Keratinocyte (primary cell): Measurements from ENCODE around the gene MAOB. TPM values are rescaled to one million over a fixed set of nuclear protein-coding genes. Genes with fewer than 3 reads are reported as not detected.

Experiments
- DNase-seq: peaks from one replicate; pipeline ENCODE4 v3.0.0-alpha.2; 2011; ENCODE audit warnings: low read depth, missing footprints, low spot score
- FAIRE-seq: peaks from 2 replicates; lab custom pipeline; 2011; peaks lifted over from hg19 to GRCh38; lab: Jason Lieb, UNC
- H2AFZ ChIP-seq: 2 replicates; pipeline ENCODE4 v1.6.0; 2012; ENCODE audit warnings: low read length, control low read depth, inconsistent platforms; ENCODE audit not compliant: control insufficient read depth
- H3K27ac ChIP-seq: 2 replicates; pipeline ENCODE4 v1.5.1; 2011; ENCODE audit warnings: low read length; ENCODE audit not compliant: control insufficient read depth, insufficient read depth
- H3K27me3 ChIP-seq: 3 replicates; pipeline ENCODE4 v1.6.0; 2011; ENCODE audit warnings: low read length; ENCODE audit not compliant: control insufficient read depth, insufficient read depth; ENCODE audit errors: extremely low read depth
- H3K36me3 ChIP-seq, 2 experiments: 2 replicates in 1 of 2; 3 replicates in 1 of 2; pipeline ENCODE4 v1.5.1; 2011; ENCODE audit warnings: low read length in 2 of 2, mild to moderate bottlenecking in 1 of 2; ENCODE audit not compliant: control insufficient read depth in 2 of 2, insufficient read depth in 2 of 2; ENCODE audit errors: extremely low read depth in 1 of 2
- H3K4me1 ChIP-seq: 3 replicates; pipeline ENCODE4 v1.5.1; 2011; ENCODE audit warnings: low read length; ENCODE audit not compliant: control insufficient read depth, insufficient read depth; ENCODE audit errors: extremely low read depth
- H3K4me2 ChIP-seq: 3 replicates; pipeline ENCODE4 v1.6.0; 2011; ENCODE audit warnings: low read depth, low read length; ENCODE audit not compliant: control insufficient read depth, insufficient read depth; ENCODE audit errors: extremely low read depth
- H3K4me3 ChIP-seq, 3 experiments: fragments of 200-600 bp in 1 of 3; sonication (generic) in 1 of 3; 2 replicates in 2 of 3; 3 replicates in 1 of 3; pipeline ENCODE4 v1.5.1; 2011 to 2016; ENCODE audit warnings: low read length in 3 of 3, mild to moderate bottlenecking in 3 of 3, control low read depth in 2 of 3, inconsistent platforms in 1 of 3, low read depth in 1 of 3, mixed read lengths in 1 of 3, mixed run types in 1 of 3, moderate library complexity in 1 of 3; ENCODE audit not compliant: control insufficient read depth in 2 of 3, insufficient read depth in 2 of 3; ENCODE audit errors: extremely low read depth in 1 of 3
- H3K79me2 ChIP-seq: 2 replicates; pipeline ENCODE4 v1.6.0; 2012; ENCODE audit warnings: low read length; ENCODE audit not compliant: control insufficient read depth, insufficient read depth
- H3K9ac ChIP-seq: 3 replicates; pipeline ENCODE4 v1.6.0; 2011; ENCODE audit warnings: low read length; ENCODE audit not compliant: control insufficient read depth, insufficient read depth; ENCODE audit errors: extremely low read depth
- H3K9me1 ChIP-seq: 3 replicates; pipeline ENCODE4 v1.6.0; 2011; ENCODE audit warnings: low read length; ENCODE audit not compliant: control insufficient read depth, insufficient read depth; ENCODE audit errors: extremely low read depth
- H3K9me3 ChIP-seq: 2 replicates; pipeline ENCODE4 v1.5.1; 2012; ENCODE audit warnings: low read depth, low read length; ENCODE audit not compliant: control insufficient read depth
- H4K20me1 ChIP-seq: 3 replicates; pipeline ENCODE4 v1.6.0; 2011; ENCODE audit warnings: low read length; ENCODE audit not compliant: control insufficient read depth, insufficient read depth; ENCODE audit errors: extremely low read depth
- EZH2 ChIP-seq: IDR thresholded peaks from one replicate; pipeline ENCODE4 v1.6.1; 2012; ENCODE audit warnings: inconsistent platforms, mild to moderate bottlenecking, low read length, moderate library complexity
- dilution Hi-C: fragments of 300-500 bp; cut with MboI; formaldehyde crosslinking; loops from one replicate; pipeline ENCODE4 v1.7.0; 2020; ENCODE audit warnings: low sequenced_read_pairs; ENCODE audit not compliant: extremely low pct_ligation_motif_present
- polyA plus RNA-seq, 5 experiments: library from polyadenylated mRNA; depleted of rRNA in 3 of 5; stranded (reverse) in 3 of 5; stranded (forward) in 1 of 5; unstranded in 1 of 5; fragments of >200 nt; gene quantifications; 1 replicate in 1 of 5; 2 replicates in 3 of 5; 3 replicates in 1 of 5; pipeline versions ENCODE4 v1.2.1 to v1.2.3, GENCODE V29; 2011 to 2012; ENCODE audit warnings: missing spikeins in 2 of 5, low read depth in 1 of 5, low replicate concordance in 1 of 5
- TF ChIP-seq, protein P1 (sequence below), 3 experiments: IDR thresholded peaks in 1 of 3; conservative IDR thresholded peaks in 1 of 3; optimal IDR thresholded peaks in 1 of 3; 2 replicates in 2 of 3; 3 replicates in 1 of 3; pipeline versions ENCODE3 to v1.5.1; 2011; ENCODE audit warnings: low read length in 3 of 3, mild to moderate bottlenecking in 3 of 3, moderate library complexity in 2 of 3, control low read depth in 1 of 3, inconsistent platforms in 1 of 3; ENCODE audit not compliant: insufficient read depth in 2 of 3; ENCODE audit errors: extremely low read depth in 1 of 3

Gene MAOB
- polyA plus RNA-seq, 1 donor (not counting 4 experiments of a cell fraction or from before 2014, with no cell fraction given) = 0.24 TPM

DNA sequence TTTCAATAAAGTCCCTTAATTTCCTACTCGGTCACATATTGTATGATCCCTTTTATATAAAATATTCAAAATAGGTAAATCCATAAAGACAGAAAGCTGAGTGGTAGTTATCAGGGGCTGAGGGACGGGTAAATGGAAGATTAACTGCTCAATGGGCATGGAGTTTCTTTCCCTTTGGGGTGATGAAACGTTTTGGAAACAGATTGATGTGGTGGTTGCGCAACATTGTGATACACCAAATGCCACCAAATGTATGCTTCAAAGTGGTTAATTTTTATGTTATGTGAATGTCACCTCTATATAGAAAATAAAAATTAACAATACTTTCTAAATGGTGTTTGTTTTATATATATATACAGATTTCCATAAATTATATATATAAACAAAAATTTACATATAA, 15.0 kb upstream of the MAOB start:
- FAIRE-seq = no peak

DNA sequence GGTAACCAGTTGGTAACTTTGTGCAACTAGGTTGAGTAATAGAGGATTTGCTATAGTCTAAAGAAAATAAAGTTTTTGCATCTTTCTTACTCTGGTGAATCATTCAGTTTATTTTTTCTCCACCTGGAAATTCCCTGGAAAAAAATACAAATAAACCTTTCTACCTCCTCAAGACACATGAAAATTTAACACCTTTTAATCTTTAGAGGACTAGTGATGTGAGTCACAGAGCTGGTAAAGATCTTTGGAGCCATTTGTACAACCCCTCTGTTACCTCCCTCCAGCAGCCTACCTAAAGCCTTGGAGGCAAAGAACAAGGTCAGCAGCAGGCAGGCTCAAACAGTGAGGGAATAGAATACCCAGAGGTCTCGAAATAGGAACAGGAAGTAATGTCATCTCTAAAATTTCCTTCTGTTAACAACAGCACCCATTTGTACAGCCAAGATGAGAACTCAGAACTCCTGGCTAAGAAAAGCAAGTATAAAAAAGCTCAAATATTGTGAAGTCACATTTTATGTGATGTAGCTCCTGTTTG, 10.2 kb upstream of the MAOB start:
- TF ChIP-seq, protein P1, sequence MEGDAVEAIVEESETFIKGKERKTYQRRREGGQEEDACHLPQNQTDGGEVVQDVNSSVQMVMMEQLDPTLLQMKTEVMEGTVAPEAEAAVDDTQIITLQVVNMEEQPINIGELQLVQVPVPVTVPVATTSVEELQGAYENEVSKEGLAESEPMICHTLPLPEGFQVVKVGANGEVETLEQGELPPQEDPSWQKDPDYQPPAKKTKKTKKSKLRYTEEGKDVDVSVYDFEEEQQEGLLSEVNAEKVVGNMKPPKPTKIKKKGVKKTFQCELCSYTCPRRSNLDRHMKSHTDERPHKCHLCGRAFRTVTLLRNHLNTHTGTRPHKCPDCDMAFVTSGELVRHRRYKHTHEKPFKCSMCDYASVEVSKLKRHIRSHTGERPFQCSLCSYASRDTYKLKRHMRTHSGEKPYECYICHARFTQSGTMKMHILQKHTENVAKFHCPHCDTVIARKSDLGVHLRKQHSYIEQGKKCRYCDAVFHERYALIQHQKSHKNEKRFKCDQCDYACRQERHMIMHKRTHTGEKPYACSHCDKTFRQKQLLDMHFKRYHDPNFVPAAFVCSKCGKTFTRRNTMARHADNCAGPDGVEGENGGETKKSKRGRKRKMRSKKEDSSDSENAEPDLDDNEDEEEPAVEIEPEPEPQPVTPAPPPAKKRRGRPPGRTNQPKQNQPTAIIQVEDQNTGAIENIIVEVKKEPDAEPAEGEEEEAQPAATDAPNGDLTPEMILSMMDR (optimal IDR thresholded peaks at IDR 0.05 in 1 of 3, IDR thresholded peaks at IDR 0.05 in 1 of 3, conservative IDR thresholded peaks at IDR 0.05 in 1 of 3; ENCODE audit: extremely low read depth in 1 of 3, insufficient read depth in 2 of 3, low read length in 3 of 3) = no peak
- TF ChIP-seq EZH2 = no peak
- no peaks in the 10 kb centered on the region for H3K9me3 ChIP-seq
- H3K36me3 ChIP-seq = no peaks in the 10 kb centered on the region
- no peaks in the 10 kb centered on the region for H3K79me2 ChIP-seq
- H3K4me1 ChIP-seq = no peaks in the 10 kb centered on the region
- dilution Hi-C loops = no loop called here
- H3K4me3 ChIP-seq = no peak overlapping the region
- no peak overlapping the region for H3K9ac ChIP-seq
- H3K27me3 ChIP-seq = no peaks in the 10 kb centered on the region
- H2AFZ ChIP-seq = no peak overlapping the region
- H3K4me2 ChIP-seq = no peak overlapping the region
- H3K9me1 ChIP-seq = no peaks in the 10 kb centered on the region
- no peak for DNase-seq
- H4K20me1 ChIP-seq = no peaks in the 10 kb centered on the region
- FAIRE-seq = no peak
- H3K27ac ChIP-seq = no peak overlapping the region

More for the DNA sequence above, 15.0 kb upstream of the MAOB start:
- no peak for DNase-seq
- Histone ChIP-seq H3K27me3 (no peaks in the 10 kb centered on the region), H4K20me1 (no peaks in the 10 kb centered on the region), H3K79me2 (no peaks in the 10 kb centered on the region), H3K36me3 (no peaks in the 10 kb centered on the region), H3K27ac (no peak overlapping the region), H3K9me3 (no peaks in the 10 kb centered on the region), H2AFZ (no peak overlapping the region), H3K4me2 (no peak overlapping the region), H3K4me1 (no peaks in the 10 kb centered on the region), H3K9ac (no peak overlapping the region), H3K9me1 (no peaks in the 10 kb centered on the region), H3K4me3 (no peak overlapping the region)
- dilution Hi-C loops = no loop called here
- TF ChIP-seq EZH2 = no peak

DNA sequence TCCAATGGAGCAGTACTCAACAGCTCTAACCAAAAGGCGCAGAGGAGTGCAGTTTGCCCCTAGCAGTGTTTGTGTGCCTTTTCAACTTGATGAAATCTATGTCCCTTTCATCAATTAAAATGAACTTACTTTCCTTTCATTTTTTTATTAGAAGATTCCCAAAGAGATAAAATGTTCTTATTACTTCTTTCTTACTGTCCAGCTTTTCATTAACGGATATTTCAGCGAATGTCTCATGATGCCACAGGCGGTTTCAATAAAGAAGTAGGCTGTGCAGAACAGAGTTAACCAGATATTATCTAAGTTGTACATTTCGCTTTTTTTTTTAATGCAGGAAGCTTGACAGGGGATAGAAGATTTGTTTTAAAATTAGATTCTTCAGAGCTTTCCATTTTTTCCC, 3.4 kb upstream of the MAOB start:
- FAIRE-seq = no peak

More for the DNA sequence above, 3.4 kb upstream of the MAOB start:
- Histone ChIP-seq H3K4me2 (no peak overlapping the region), H3K27ac (no peak overlapping the region), H3K27me3 (no peaks in the 10 kb centered on the region), H4K20me1 (no peaks in the 10 kb centered on the region), H2AFZ (no peak overlapping the region), H3K9me3 (no peaks in the 10 kb centered on the region), H3K4me1 (peaks cover 6% of the 10 kb centered on the region), H3K4me3 (no peak overlapping the region), H3K79me2 (no peaks in the 10 kb centered on the region), H3K36me3 (no peaks in the 10 kb centered on the region), H3K9ac (no peak overlapping the region), H3K9me1 (no peaks in the 10 kb centered on the region)
- DNase-seq = no peak
- TF ChIP-seq EZH2 = no peak
- TF ChIP-seq, protein P1 (optimal IDR thresholded peaks at IDR 0.05 in 1 of 3, IDR thresholded peaks at IDR 0.05 in 1 of 3, conservative IDR thresholded peaks at IDR 0.05 in 1 of 3; ENCODE audit: extremely low read depth in 1 of 3, insufficient read depth in 2 of 3, low read length in 3 of 3) = no peak
- dilution Hi-C loops = no loop called here
